ENCODE data around the gene NEURL1.
"Not testable (repeated sequence)": the region's sequence is repeated elsewhere in the genome, so short reads cannot be mapped to it uniquely, and the experiment has no call there.

NEURL1 gene

DNA sequence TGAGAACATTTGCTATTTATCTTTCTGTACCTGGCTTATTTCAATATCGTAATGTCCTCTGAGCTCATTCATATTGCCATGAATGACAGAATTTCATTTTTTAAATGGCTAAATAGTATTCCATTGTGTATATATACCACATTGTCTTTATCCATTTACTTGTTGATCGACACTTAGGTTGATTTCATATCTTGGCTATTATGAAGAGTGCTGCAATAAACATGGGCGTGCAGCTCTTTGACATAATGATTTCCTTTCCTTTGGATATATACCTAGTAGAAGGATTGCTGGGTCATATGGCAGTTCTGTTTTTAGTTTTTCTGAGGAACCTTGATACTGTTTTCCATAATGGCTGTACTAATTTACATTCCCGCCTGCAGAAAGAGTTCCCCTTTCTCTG, 30.2 kb downstream of the NEURL1 start:
- in situ Hi-C loops (cut with MboI; ENCODE audit: low sequenced_read_pairs, unreplicated experiment) = no loop called here
- no peak for DNase-seq (ENCODE audit: low spot score)
- TF ChIP-seq, protein P1, sequence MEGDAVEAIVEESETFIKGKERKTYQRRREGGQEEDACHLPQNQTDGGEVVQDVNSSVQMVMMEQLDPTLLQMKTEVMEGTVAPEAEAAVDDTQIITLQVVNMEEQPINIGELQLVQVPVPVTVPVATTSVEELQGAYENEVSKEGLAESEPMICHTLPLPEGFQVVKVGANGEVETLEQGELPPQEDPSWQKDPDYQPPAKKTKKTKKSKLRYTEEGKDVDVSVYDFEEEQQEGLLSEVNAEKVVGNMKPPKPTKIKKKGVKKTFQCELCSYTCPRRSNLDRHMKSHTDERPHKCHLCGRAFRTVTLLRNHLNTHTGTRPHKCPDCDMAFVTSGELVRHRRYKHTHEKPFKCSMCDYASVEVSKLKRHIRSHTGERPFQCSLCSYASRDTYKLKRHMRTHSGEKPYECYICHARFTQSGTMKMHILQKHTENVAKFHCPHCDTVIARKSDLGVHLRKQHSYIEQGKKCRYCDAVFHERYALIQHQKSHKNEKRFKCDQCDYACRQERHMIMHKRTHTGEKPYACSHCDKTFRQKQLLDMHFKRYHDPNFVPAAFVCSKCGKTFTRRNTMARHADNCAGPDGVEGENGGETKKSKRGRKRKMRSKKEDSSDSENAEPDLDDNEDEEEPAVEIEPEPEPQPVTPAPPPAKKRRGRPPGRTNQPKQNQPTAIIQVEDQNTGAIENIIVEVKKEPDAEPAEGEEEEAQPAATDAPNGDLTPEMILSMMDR (IDR thresholded peaks at IDR 0.05; ENCODE audit: borderline replicate concordance, control extremely low read depth, extremely low read depth, insufficient read depth, missing control alignments) = no peak

- in situ Hi-C loops (cut with MboI; ENCODE audit: low sequenced_read_pairs, unreplicated experiment) = no loop called here
- TF ChIP-seq, protein P1 (IDR thresholded peaks at IDR 0.05; ENCODE audit: borderline replicate concordance, control extremely low read depth, extremely low read depth, insufficient read depth, missing control alignments) = no peak
- DNase-seq (ENCODE audit: low spot score) = no peak
Measured at GRCh38 chr10:103525901-103526300, 32.4 kb downstream of the NEURL1 start.

GRCh38 chr10:103527476-103527875, 34.0 kb downstream of the NEURL1 start:
- in situ Hi-C loops (cut with MboI; ENCODE audit: low sequenced_read_pairs, unreplicated experiment); DNase-seq (ENCODE audit: low spot score): not testable (repeated sequence)

- TF ChIP-seq, protein P1 (IDR thresholded peaks at IDR 0.05; ENCODE audit: borderline replicate concordance, control extremely low read depth, extremely low read depth, insufficient read depth, missing control alignments) = no peak
- DNase-seq (ENCODE audit: low spot score) = no peak
- in situ Hi-C loops (cut with MboI; ENCODE audit: low sequenced_read_pairs, unreplicated experiment) = no loop called here
Measured at GRCh38 chr10:103528549-103528948, 35.0 kb downstream of the NEURL1 start.

- no peak for DNase-seq (ENCODE audit: low spot score)
- in situ Hi-C loops (cut with MboI; ENCODE audit: low sequenced_read_pairs, unreplicated experiment) = no loop called here
- TF ChIP-seq, protein P1 (IDR thresholded peaks at IDR 0.05; ENCODE audit: borderline replicate concordance, control extremely low read depth, extremely low read depth, insufficient read depth, missing control alignments) = no peak
Measured at GRCh38 chr10:103529539-103529938, 36.0 kb downstream of the NEURL1 start.

GRCh38 chr10:103533827-103534226, 40.3 kb downstream of the NEURL1 start:
- in situ Hi-C loops (cut with MboI; ENCODE audit: low sequenced_read_pairs, unreplicated experiment) = no loop called here
- DNase-seq (ENCODE audit: low spot score) = no peak
- TF ChIP-seq, protein P1 (IDR thresholded peaks at IDR 0.05; ENCODE audit: borderline replicate concordance, control extremely low read depth, extremely low read depth, insufficient read depth, missing control alignments) = no peak

GRCh38 chr10:103534621-103535498, 41.4 kb downstream of the NEURL1 start:
- TF ChIP-seq, protein P1 (IDR thresholded peaks at IDR 0.05; ENCODE audit: borderline replicate concordance, control extremely low read depth, extremely low read depth, insufficient read depth, missing control alignments) = no peak
- in situ Hi-C loops (cut with MboI; ENCODE audit: low sequenced_read_pairs, unreplicated experiment) = no loop called here
- no peak for DNase-seq (ENCODE audit: low spot score)
